ENCODE results near the gene ZIC5. TPM values are rescaled to one million over a fixed set of nuclear protein-coding genes. Genes with fewer than 3 reads are reported as not detected.

ZIC5 gene
- total and polyA plus RNA-seq, 9 of the 15 experiments (the other 6 are each of a cell fraction or from before 2014, with no cell fraction given) = 0.57 to 2.0 (median 1.1) TPM

DNA sequence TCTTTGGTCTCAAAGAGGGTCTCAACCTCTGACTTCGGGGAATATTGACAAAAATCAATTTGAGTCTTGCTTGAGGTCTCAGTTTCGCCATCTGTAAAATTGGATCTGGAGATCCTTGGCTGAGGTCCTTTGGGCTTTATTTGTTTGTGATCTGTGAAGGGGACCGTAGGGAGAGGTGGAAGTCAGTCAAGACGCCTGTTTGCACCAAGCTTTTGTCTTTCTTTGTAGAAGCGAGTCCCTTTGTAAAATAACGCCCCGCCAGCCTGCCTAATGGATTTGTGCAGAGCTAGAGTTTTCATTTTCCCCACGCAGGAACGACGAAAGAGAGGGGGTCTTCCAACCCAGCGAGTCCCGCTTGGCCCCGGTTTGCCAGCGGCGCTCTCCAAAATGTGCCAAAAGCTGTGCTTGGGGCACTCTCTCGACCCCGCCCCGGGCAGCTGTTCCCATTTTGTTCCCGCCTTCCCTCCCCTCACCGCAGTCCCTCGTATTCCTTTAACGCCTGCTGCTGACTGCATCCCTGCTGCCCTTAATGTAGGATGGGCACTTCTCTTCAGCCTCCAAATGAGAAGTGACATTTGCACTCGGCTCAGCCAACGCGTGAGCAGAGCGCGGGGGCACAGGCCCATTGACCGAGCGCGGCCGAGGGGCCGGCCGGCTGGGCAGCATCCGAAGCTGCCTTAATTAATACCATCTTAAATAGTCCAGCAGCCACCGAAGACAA, 13.0 kb downstream of the ZIC5 start:
- in situ Hi-C loops (cut with MboI) (no loop called here), intact Hi-C loops (cut with micrococcal nuclease) (no loop called here)
- POLR2A ChIA-PET = no interaction called here
- CTCF ChIA-PET (ENCODE audit: low intra/inter-chr PET ratio) = no interaction called here
- Histone ChIP-seq H3K36me3 (ENCODE audit: control insufficient read depth, insufficient read depth, low read length) (no peaks in the 10 kb centered on the region), H3K9me1 (ENCODE audit: control insufficient read depth, insufficient read depth, low read length) (no peaks in the 10 kb centered on the region), H2AFZ (ENCODE audit: low read depth, low read length) (no peak overlapping the region), H3K4me2 (ENCODE audit: insufficient read depth, low read length) (no peak overlapping the region), H3K4me3 (no peak overlapping the region), H3K4me1 (replicated peaks in 1 of 2; ENCODE audit: control insufficient read depth in 2 of 2, insufficient read depth in 2 of 2, low read length in 2 of 2) (peaks cover 0 to 16% of the 10 kb centered on the region in 2 experiments; a peak in 2 of 5 replicates), H3K9ac (ENCODE audit: insufficient read depth in 1 of 2, low read depth in 2 of 2, low read length in 2 of 2) (no peak overlapping the region), H3K27me3 (ENCODE audit: control insufficient read depth in 2 of 2, insufficient read depth in 2 of 2, low read length in 2 of 2) (peaks cover 27 to 45% of the 10 kb centered on the region in 2 experiments; a peak in 4 of 5 replicates), H4K20me1 (replicated peaks; ENCODE audit: control insufficient read depth, insufficient read depth, low read length) (no peaks in the 10 kb centered on the region), H3K79me2 (ENCODE audit: control insufficient read depth, insufficient read depth, low read length) (no peaks in the 10 kb centered on the region), H3K9me3 (replicated peaks; ENCODE audit: control insufficient read depth, insufficient read depth, low read depth, low read length) (no peaks in the 10 kb centered on the region), H3K27ac (ENCODE audit: extremely low read depth, low read depth, low read length) (no peak overlapping the region)
- WGBS (ENCODE audit: insufficient coverage, low coverage, missing lambda C conversion rate) = 21% methylated on average over 24 of the region's 35 CpGs
- DNase-seq (ENCODE audit: extremely low read depth in 1 of 4, low spot score in 3 of 4) = no peak
- no peak for FAIRE-seq
- no TSS peak for BruUV-seq (replicated peaks)
- no peak for ATAC-seq
- TF ChIP-seq THRB (CRISPR knock-in tag; conservative IDR thresholded peaks at IDR 0.05) = no peak

All from K562 (cell line).